Measurements from ENCODE around the gene GNAQ. TPM values are rescaled to one million over a fixed set of nuclear protein-coding genes. Genes with fewer than 3 reads are reported as not detected.

Gene GNAQ
- total RNA-seq, 1 experiment from 2014 or later = 48.6 TPM

- Histone ChIP-seq H4K91ac (ENCODE audit: insufficient read length, low read depth, low read length) (no peak overlapping the region), H2BK20ac (ENCODE audit: low read depth, low read length, poor library complexity, severe bottlenecking) (no peak overlapping the region), H3K27ac (ENCODE audit: insufficient read length, low read depth, low read length) (no peak overlapping the region), H3K23ac (ENCODE audit: insufficient read length, low read depth, low read length) (no peak overlapping the region), H3K9ac (ENCODE audit: extremely low read depth, insufficient read length, low read length) (no peak overlapping the region), H3K4me2 (ENCODE audit: insufficient read depth, insufficient read length, low read length) (no peak overlapping the region), H3T11ph (ENCODE audit: low read length) (no peak overlapping the region), H3K4ac (ENCODE audit: low read depth, low read length) (no peak overlapping the region), H3K9me3 (ENCODE audit: control insufficient read depth, low read depth, low read length) (no peaks in the 10 kb centered on the region), H2AK5ac (ENCODE audit: insufficient read length, low read length) (no peak overlapping the region), H3K14ac (ENCODE audit: insufficient read depth, low read length) (no peak overlapping the region), H3K4me1 (ENCODE audit: insufficient read depth, low read length) (peaks cover 4% of the 10 kb centered on the region; the same call in 1 of the 2 replicates), H4K5ac (ENCODE audit: insufficient read length, low read depth, low read length) (no peak overlapping the region), H2BK12ac (ENCODE audit: insufficient read length, low read depth, low read length) (no peak overlapping the region), H2BK15ac (ENCODE audit: low read depth, low read length) (no peak overlapping the region), H4K8ac (replicated peaks; ENCODE audit: insufficient read length, low read depth, low read length) (no peak overlapping the region), H2BK5ac (ENCODE audit: insufficient read length, low read length) (no peak overlapping the region), H2BK120ac (ENCODE audit: low read depth, low read length, poor library complexity, severe bottlenecking) (no peak overlapping the region), H3K56ac (ENCODE audit: insufficient read length, low read depth, low read length) (no peak overlapping the region), H3K79me1 (ENCODE audit: insufficient read depth, low read depth, low read length, poor library complexity, severe bottlenecking) (peaks cover 7% of the 10 kb centered on the region), H3K27me3 (ENCODE audit: insufficient read depth, low read length) (no peaks in the 10 kb centered on the region), H3K79me2 (ENCODE audit: insufficient read depth, low read length) (peaks cover 17% of the 10 kb centered on the region; the same call in 1 of the 2 replicates), H3K23me2 (ENCODE audit: insufficient read length, low read depth, low read length, poor library complexity, severe bottlenecking) (no peaks in the 10 kb centered on the region), H4K20me1 (ENCODE audit: control insufficient read depth, insufficient read depth, insufficient read length) (no peaks in the 10 kb centered on the region), H3K18ac (ENCODE audit: insufficient read length, low read depth, low read length) (no peak overlapping the region), H2AFZ (ENCODE audit: low read length) (no peak overlapping the region)
- H3K27me3 Mint-ChIP-seq (ENCODE audit: low read depth) = no peaks in the 10 kb centered on the region
- no peak overlapping the region for H3K4me3 Mint-ChIP-seq
- peaks cover 30 to 37% of the 10 kb centered on the region in 2 experiments for H3K4me1 Mint-ChIP-seq
- H3K9me3 Mint-ChIP-seq = no peaks in the 10 kb centered on the region
- no peak for TF ChIP-seq CTCF (conservative IDR thresholded peaks at IDR 0.05)
- no peak overlapping the region for H3K27ac Mint-ChIP-seq
- DNase-seq = no peak
- no CpG with 5 or more reads among the region's 5 CpGs for WGBS (ENCODE audit: extremely low coverage, insufficient read length, low lambda C conversion rate)
- H3K36me3 Mint-ChIP-seq (ENCODE audit: insufficient read depth in 1 of 3, low read depth in 3 of 3) = no peaks in the 10 kb centered on the region
Observed at GRCh38 chr9:78010445-78010844, 21.2 kb downstream of the GNAQ start.
